ELF-1 (cell line): ENCODE measurements around the gene TMEM242.
"Not testable (repeated sequence)": the region's sequence is repeated elsewhere in the genome, so short reads cannot be mapped to it uniquely, and the experiment has no call there.

Experiments
- DNase-seq: peaks from one replicate; pipeline ENCODE4 v3.0.0-alpha.2; 2016; ENCODE audit warnings: low read depth, low spot score

Gene TMEM242

GRCh38 chr6:157323255-157323965, at the start of gene TMEM242:
TMEM242 (minus strand) TSS chr6:157323519; CDS start chr6:157323499, 20 bp downstream.
- peak; percentile 97 for DNase-seq

- DNase-seq, result no peak
These were observed 49.4 kb upstream of the TMEM242 start for GRCh38 chr6:157372501-157373280.

- DNase-seq, result no peak
These were observed 47.4 kb upstream of the TMEM242 start for GRCh38 chr6:157370755-157371154.

- no peak for DNase-seq
These were observed 45.2 kb upstream of the TMEM242 start for GRCh38 chr6:157368359-157369049.

- DNase-seq, result no peak
These were observed 43.3 kb upstream of the TMEM242 start for GRCh38 chr6:157366648-157367047.

- no peak for DNase-seq
These were observed 41.4 kb upstream of the TMEM242 start for GRCh38 chr6:157364705-157365104.

- no peak for DNase-seq
These were observed 38.6 kb upstream of the TMEM242 start for GRCh38 chr6:157361886-157362285.

- DNase-seq, result no peak
These were observed 35.0 kb upstream of the TMEM242 start for GRCh38 chr6:157358287-157358686.

GRCh38 chr6:157346373-157346772, 23.1 kb upstream of the TMEM242 start:
- DNase-seq, result no peak

- no peak for DNase-seq
These were observed 20.4 kb upstream of the TMEM242 start for GRCh38 chr6:157343732-157344131.

GRCh38 chr6:157339432-157339831, 16.1 kb upstream of the TMEM242 start:
- DNase-seq, result no peak

- DNase-seq, result no peak
These were observed 14.4 kb upstream of the TMEM242 start for GRCh38 chr6:157337751-157338150.

GRCh38 chr6:157337276-157337675, 14.0 kb upstream of the TMEM242 start:
- DNase-seq, result not testable (repeated sequence)

GRCh38 chr6:157335829-157336228, 12.5 kb upstream of the TMEM242 start:
- DNase-seq, result no peak

- DNase-seq, result no peak
These were observed 10.6 kb upstream of the TMEM242 start for GRCh38 chr6:157333956-157334355.

GRCh38 chr6:157333537-157333936, 10.2 kb upstream of the TMEM242 start:
- DNase-seq, result no peak

GRCh38 chr6:157332813-157333212, 9.5 kb upstream of the TMEM242 start:
- no peak for DNase-seq

- DNase-seq, result no peak
These were observed 7.5 kb upstream of the TMEM242 start for GRCh38 chr6:157330831-157331230.

- no peak for DNase-seq
These were observed 6.5 kb upstream of the TMEM242 start for GRCh38 chr6:157329829-157330228.

GRCh38 chr6:157328108-157328692, 4.9 kb upstream of the TMEM242 start:
- no peak for DNase-seq

GRCh38 chr6:157326979-157327378, 3.7 kb upstream of the TMEM242 start:
- DNase-seq, result no peak
